ENCODE data around the gene GLRX5. TPM values are rescaled to one million over a fixed set of nuclear protein-coding genes. Genes with fewer than 3 reads are reported as not detected.

GLRX5 gene
- polyA plus RNA-seq, 1 experiment = 58.6 TPM

- TF ChIP-seq, protein P1, sequence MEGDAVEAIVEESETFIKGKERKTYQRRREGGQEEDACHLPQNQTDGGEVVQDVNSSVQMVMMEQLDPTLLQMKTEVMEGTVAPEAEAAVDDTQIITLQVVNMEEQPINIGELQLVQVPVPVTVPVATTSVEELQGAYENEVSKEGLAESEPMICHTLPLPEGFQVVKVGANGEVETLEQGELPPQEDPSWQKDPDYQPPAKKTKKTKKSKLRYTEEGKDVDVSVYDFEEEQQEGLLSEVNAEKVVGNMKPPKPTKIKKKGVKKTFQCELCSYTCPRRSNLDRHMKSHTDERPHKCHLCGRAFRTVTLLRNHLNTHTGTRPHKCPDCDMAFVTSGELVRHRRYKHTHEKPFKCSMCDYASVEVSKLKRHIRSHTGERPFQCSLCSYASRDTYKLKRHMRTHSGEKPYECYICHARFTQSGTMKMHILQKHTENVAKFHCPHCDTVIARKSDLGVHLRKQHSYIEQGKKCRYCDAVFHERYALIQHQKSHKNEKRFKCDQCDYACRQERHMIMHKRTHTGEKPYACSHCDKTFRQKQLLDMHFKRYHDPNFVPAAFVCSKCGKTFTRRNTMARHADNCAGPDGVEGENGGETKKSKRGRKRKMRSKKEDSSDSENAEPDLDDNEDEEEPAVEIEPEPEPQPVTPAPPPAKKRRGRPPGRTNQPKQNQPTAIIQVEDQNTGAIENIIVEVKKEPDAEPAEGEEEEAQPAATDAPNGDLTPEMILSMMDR (IDR thresholded peaks at IDR 0.05; ENCODE audit: low read depth, low read length) = peak; percentile 37
Measured at GRCh38 chr14:95515596-95516552, 19.0 kb upstream of the GLRX5 start.

DNA sequence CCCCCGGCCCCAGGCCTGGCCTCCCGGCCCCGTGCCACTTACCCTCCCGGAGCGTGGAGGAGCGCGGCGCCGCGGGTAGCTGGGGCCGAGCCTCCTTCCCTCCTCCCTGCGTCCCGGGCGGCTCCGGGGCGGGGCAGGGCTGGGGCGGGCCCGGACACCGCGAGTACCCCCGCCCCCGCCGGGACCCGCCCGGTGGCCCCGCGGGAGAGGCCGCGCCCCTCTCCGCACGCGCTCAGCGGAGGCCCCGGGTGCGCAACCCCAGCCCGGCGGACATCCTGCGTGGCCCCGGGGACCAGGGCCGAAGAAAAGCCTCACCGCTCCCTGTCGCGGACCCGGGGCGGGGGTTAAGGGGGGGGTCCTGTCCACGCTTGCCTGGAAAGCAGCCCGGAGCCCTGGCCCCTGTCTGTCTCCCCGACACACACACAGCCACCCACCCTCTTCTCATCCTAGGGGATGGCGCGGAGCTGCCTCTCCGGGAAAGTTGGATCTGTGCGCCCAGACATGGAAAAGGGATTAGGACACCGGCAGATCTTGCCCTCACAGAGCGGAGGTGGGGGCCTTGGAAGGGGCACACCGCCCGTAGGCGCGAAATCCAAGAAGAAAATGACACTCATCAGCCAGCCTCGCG is 18.2 kb upstream of the GLRX5 start, which contains the start of gene SYNE3:
TSS of gene SYNE3 (minus strand) at position 97 of the 628 bp plus-strand sequence. CDS start 40,829 bp downstream, outside the sequence.
- CTCF ChIA-PET = interaction anchor here (0.7 to 2.8 kb wide), 3 partner anchors 11 to 74 kb away, joined by 3 to 29 read pairs (median 6); no protein-coding TSS in a partner anchor

More at GRCh38 chr14:95515596-95516552, 19.0 kb upstream of the GLRX5 start:
- ChIA-PET POLR2A (interaction anchor here (0.8 to 1.4 kb wide), 4 partner anchors 11 to 55 kb away, joined by 3 to 9 read pairs (median 4); partner anchors contain the start of gene GLRX5), CTCF (interaction anchor here (0.6 to 2.8 kb wide), 5 partner anchors 11 to 83 kb away, joined by 3 to 29 read pairs (median 5); no protein-coding TSS in a partner anchor)
- no peaks in the 10 kb centered on the region for H3K27me3 ChIP-seq (ENCODE audit: control insufficient read depth, insufficient read depth, low read length)
- H3K4me3 ChIP-seq (ENCODE audit: low read depth, low read length) = peak overlapping the region; percentile 66
- H3K27ac ChIP-seq (ENCODE audit: low read depth, low read length) = no peak overlapping the region
- DNase-seq (ENCODE audit: low read depth, low spot score) = no peak
- H3K9me3 ChIP-seq (ENCODE audit: control insufficient read depth, insufficient read depth, low read length) = no peaks in the 10 kb centered on the region

GRCh38 chr14:95518045-95518751 is 16.7 kb upstream of the GLRX5 start:
- Histone ChIP-seq H3K9me3 (ENCODE audit: control insufficient read depth, insufficient read depth, low read length) (no peaks in the 10 kb centered on the region), H3K4me3 (ENCODE audit: low read depth, low read length) (no peak overlapping the region), H3K27me3 (ENCODE audit: control insufficient read depth, insufficient read depth, low read length) (no peaks in the 10 kb centered on the region), H3K27ac (ENCODE audit: low read depth, low read length) (no peak overlapping the region)
- CTCF ChIA-PET = interaction anchor here (1.0 to 2.3 kb wide), 3 partner anchors 9 to 76 kb away, joined by 3 to 33 read pairs (median 4); no protein-coding TSS in a partner anchor
- POLR2A ChIA-PET = no interaction called here
- no peak for DNase-seq (ENCODE audit: low read depth, low spot score)
- TF ChIP-seq, protein P1 (IDR thresholded peaks at IDR 0.05; ENCODE audit: low read depth, low read length) = no peak

More for the DNA sequence above, 18.2 kb upstream of the GLRX5 start, which contains the start of gene SYNE3:
- no peak within 1 kb of the TSS for H3K27ac ChIP-seq (ENCODE audit: low read depth, low read length)
- H3K4me3 ChIP-seq (ENCODE audit: low read depth, low read length) = peak within 1 kb of the TSS; percentile 66
- POLR2A ChIA-PET = interaction anchor here (0.8 to 1.3 kb wide), 2 partner anchors 18 to 56 kb away, joined by 3 to 4 read pairs; partner anchors contain the start of gene GLRX5
- H3K9me3 ChIP-seq (ENCODE audit: control insufficient read depth, insufficient read depth, low read length) = no peaks in the 10 kb centered on the region
- no peak for DNase-seq (ENCODE audit: low read depth, low spot score)
- no peaks in the 10 kb centered on the region for H3K27me3 ChIP-seq (ENCODE audit: control insufficient read depth, insufficient read depth, low read length)
- TF ChIP-seq, protein P1 (IDR thresholded peaks at IDR 0.05; ENCODE audit: low read depth, low read length) = no peak

GRCh38 chr14:95519699-95520098 is 15.2 kb upstream of the GLRX5 start:
- Histone ChIP-seq H3K4me3 (ENCODE audit: low read depth, low read length) (no peak overlapping the region), H3K27me3 (ENCODE audit: control insufficient read depth, insufficient read depth, low read length) (no peaks in the 10 kb centered on the region), H3K9me3 (ENCODE audit: control insufficient read depth, insufficient read depth, low read length) (no peaks in the 10 kb centered on the region), H3K27ac (ENCODE audit: low read depth, low read length) (peak overlapping the region; percentile 65)
- ChIA-PET POLR2A (interaction anchor here (0.7 kb wide), 1 partner anchor 37 kb away, joined by 3 read pairs; no protein-coding TSS in a partner anchor), CTCF (interaction anchor here (2.3 to 10.5 kb wide), 2 partner anchors 8 to 77 kb away, joined by 33 to 145 read pairs; no protein-coding TSS in a partner anchor)
- no peak for DNase-seq (ENCODE audit: low read depth, low spot score)
- TF ChIP-seq, protein P1 (IDR thresholded peaks at IDR 0.05; ENCODE audit: low read depth, low read length) = no peak

Data from AG04450 (cell line).